DMS53 (cell line): ENCODE data around the gene SEC14L3.
A peak's percentile ranks its signal among the peaks of the same experiment; 100 is the strongest.

Experiments used
- DNase-seq: peaks from one replicate; lab custom pipeline; 2025; lab: John Stamatoyannopoulos, UW

Gene SEC14L3

GRCh38 chr22:30471616-30472318 lies at the start of gene SEC14L3:
TSS of gene SEC14L3 (minus strand) at chr22:30472017. CDS start at chr22:30471958, 59 bp downstream.
- no peak for DNase-seq

- no peak for DNase-seq
These were observed 48.1 kb upstream of the SEC14L3 start for GRCh38 chr22:30519842-30520425.

- no peak for DNase-seq
These were observed 44.9 kb upstream of the SEC14L3 start for GRCh38 chr22:30516731-30517130.

GRCh38 chr22:30516273-30516672 lies 44.5 kb upstream of the SEC14L3 start:
- no peak for DNase-seq

GRCh38 chr22:30514252-30514651 lies 42.4 kb upstream of the SEC14L3 start:
- no peak for DNase-seq

- no peak for DNase-seq
These were observed 41.6 kb upstream of the SEC14L3 start for GRCh38 chr22:30513462-30513861.

GRCh38 chr22:30511911-30512310 lies 40.1 kb upstream of the SEC14L3 start:
- no peak for DNase-seq

- peak; percentile 33 for DNase-seq
These were observed 39.3 kb upstream of the SEC14L3 start for GRCh38 chr22:30511109-30511508.

- no peak for DNase-seq
These were observed 36.4 kb upstream of the SEC14L3 start for GRCh38 chr22:30508216-30508615.

- no peak for DNase-seq
These were observed 35.9 kb upstream of the SEC14L3 start for GRCh38 chr22:30507670-30508069.

- no peak for DNase-seq
These were observed 34.7 kb upstream of the SEC14L3 start for GRCh38 chr22:30506507-30506968.

- no peak for DNase-seq
These were observed 31.7 kb upstream of the SEC14L3 start for GRCh38 chr22:30503551-30503950.

GRCh38 chr22:30502911-30503310 lies 31.1 kb upstream of the SEC14L3 start:
- DNase-seq, result no peak

GRCh38 chr22:30502153-30502552 lies 30.3 kb upstream of the SEC14L3 start:
- DNase-seq, result no peak

- no peak for DNase-seq
These were observed 28.8 kb upstream of the SEC14L3 start for GRCh38 chr22:30500628-30501027.

GRCh38 chr22:30497466-30498150 lies 25.8 kb upstream of the SEC14L3 start:
- DNase-seq, result no peak

- no peak for DNase-seq
These were observed 23.4 kb upstream of the SEC14L3 start for GRCh38 chr22:30495041-30495784.

GRCh38 chr22:30492144-30492543 lies 20.3 kb upstream of the SEC14L3 start:
- DNase-seq, result no peak

GRCh38 chr22:30491381-30491780 lies 19.6 kb upstream of the SEC14L3 start:
- no peak for DNase-seq

- no peak for DNase-seq
These were observed 18.6 kb upstream of the SEC14L3 start for GRCh38 chr22:30490399-30490798.

GRCh38 chr22:30488121-30488520 lies 16.3 kb upstream of the SEC14L3 start:
- no peak for DNase-seq

GRCh38 chr22:30486661-30487115 lies 14.9 kb upstream of the SEC14L3 start:
- DNase-seq, result no peak
